ENCODE results near the gene TLE6.

The TLE6 gene

GRCh38 chr19:3027292-3027691, 49.9 kb downstream of the TLE6 start:
- DNase-seq (ENCODE audit: low read depth), result no peak
- H3K4me3 ChIP-seq (ENCODE audit: low read depth, low read length), result no peak overlapping the region
- TF ChIP-seq CTCF (IDR thresholded peaks at IDR 0.05; ENCODE audit: low read depth, low read length, missing control alignments), result no peak

- TF ChIP-seq CTCF (IDR thresholded peaks at IDR 0.05; ENCODE audit: low read depth, low read length, missing control alignments), result no peak
- no peak for DNase-seq (ENCODE audit: low read depth)
- no peak overlapping the region for H3K4me3 ChIP-seq (ENCODE audit: low read depth, low read length)
Measured at GRCh38 chr19:3027981-3028304, 50.6 kb downstream of the TLE6 start.

GRCh38 chr19:3028305-3029064, 51.1 kb downstream of the TLE6 start:
- TF ChIP-seq CTCF (IDR thresholded peaks at IDR 0.05; ENCODE audit: low read depth, low read length, missing control alignments), result no peak
- DNase-seq (ENCODE audit: low read depth), result no peak

GRCh38 chr19:3029065-3029923, 51.9 kb downstream of the TLE6 start, which contains the start of gene TLE2:
TSS of gene TLE2 (minus strand) at chr19:3029280. CDS start at chr19:3028904, 376 bp downstream.
- no peak for DNase-seq (ENCODE audit: low read depth)
- peak within 1 kb of the TSS; percentile 24; the same call in 1 of the 2 replicates for H3K4me3 ChIP-seq (ENCODE audit: low read depth, low read length)
- no peak for TF ChIP-seq CTCF (IDR thresholded peaks at IDR 0.05; ENCODE audit: low read depth, low read length, missing control alignments)

More at GRCh38 chr19:3028305-3029064, 51.1 kb downstream of the TLE6 start:
- peak overlapping the region; percentile 24; the same call in 1 of the 2 replicates for H3K4me3 ChIP-seq (ENCODE audit: low read depth, low read length)

GRCh38 chr19:3031607-3031867, 54.2 kb downstream of the TLE6 start:
- no peak for DNase-seq (ENCODE audit: low read depth)
- no peak overlapping the region for H3K4me3 ChIP-seq (ENCODE audit: low read depth, low read length)
- TF ChIP-seq CTCF (IDR thresholded peaks at IDR 0.05; ENCODE audit: low read depth, low read length, missing control alignments), result no peak

- no peak for TF ChIP-seq CTCF (IDR thresholded peaks at IDR 0.05; ENCODE audit: low read depth, low read length, missing control alignments)
- no peak for DNase-seq (ENCODE audit: low read depth)
- no peak overlapping the region for H3K4me3 ChIP-seq (ENCODE audit: low read depth, low read length)
Measured at GRCh38 chr19:3033595-3034405, 56.4 kb downstream of the TLE6 start.

Measured in GM12864 (cell line).